Placental pericyte (primary cell): ENCODE data around the gene RNF223. TPM values are rescaled to one million over a fixed set of nuclear protein-coding genes. Genes with fewer than 3 reads are reported as not detected.

ENCODE experiments used
- total RNA-seq: library from RNA; depleted of rRNA; stranded (reverse); fragments of >200 nt; gene quantifications from 2 replicates; pipeline ENCODE4 v1.2.3, GENCODE V29; 2012

The RNF223 gene
- total RNA-seq = not detected in 2 replicates

DNA sequence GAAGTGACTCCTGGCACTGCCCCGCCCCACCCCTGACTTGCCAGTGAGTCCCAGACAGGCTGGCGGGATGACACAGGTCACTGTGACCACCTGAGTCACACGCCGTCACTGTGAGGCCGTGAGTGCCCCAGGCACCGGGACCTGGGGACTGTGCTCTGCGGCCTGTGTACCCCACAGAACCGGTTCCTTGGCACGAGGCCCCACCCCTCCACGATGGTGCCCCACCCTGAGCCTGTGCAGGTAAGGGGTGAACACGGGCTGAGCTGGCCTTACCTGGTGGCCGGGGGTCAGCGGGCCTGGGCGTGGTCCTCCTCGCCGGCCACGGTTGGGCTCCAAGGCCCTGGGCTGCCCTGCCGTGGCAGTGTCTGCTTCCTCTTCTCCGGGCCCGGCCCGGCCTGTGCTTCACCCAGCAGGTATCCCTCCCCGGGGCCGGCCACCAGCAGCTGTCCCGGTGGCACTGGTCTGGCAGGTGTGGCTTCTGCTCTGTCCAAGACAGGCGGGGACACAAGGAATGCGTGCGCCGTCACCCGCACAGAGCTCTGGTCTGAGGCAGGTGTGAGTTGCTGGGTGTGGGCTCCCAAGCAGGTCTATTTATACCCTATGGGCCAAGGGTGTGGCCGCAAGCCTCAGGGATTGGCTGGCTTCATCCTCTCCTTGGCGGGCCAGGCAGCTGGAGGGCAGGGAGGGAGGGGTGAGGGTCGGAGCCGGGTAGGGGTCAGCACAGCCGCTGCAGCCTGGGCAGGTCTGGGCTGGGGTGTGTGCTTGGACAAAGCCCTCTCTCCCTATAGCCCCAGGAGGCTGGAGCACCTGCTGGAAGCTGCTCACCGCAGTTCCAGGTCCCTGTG lies at the start of gene RNF223:
RNF223 (minus strand) TSS at position 564 of the 845 bp plus-strand sequence. CDS start 1,740 bp downstream, outside the sequence.

DNA sequence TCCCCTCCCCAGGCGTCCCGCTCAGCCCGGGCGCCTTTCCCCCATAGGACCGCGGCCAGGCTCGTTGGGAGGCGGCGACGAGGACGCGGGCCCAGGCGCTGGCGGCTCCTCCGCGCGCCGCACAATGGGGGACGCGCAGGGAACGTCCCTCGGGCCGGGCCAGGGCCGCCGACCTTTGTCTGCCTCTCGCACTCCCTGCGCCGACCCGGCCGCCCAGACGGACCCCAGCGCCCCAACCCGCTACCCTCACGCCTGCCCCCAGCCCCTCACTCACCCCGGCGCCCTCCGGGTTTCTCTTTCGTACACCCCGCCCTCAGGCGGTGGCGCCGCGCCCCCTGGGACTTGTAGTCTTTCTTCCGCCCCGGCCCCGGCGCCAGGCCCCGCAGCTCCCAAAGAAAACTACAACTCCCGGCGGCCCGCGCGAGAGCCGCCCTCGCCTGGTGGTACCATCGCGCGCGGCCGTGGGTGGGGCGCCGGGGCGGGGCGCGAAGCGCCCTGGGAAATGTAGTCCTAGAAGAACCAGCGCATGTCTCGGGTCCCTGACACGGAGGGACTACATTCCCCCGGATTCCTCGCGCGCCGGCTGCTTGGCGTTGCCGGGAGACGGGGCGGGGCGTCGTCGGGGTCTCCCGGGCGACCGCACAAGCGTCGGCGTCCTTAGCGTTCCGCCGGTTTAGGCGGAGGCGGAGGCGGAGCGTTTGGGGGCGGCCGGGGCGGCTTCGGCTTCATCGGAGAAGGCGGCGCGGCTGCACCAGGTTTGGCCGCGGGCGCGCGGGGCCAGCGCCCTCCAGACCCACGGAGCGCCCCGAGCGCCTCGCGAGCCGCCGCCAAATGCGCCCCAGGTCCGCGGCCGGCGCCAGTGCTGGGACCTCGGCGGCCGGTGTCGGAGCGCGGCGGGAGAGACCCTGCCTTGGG lies 41.9 kb upstream of the RNF223 start, which contains the start of gene C1orf159:
C1orf159 (minus strand) TSS at position 304 of the 915 bp plus-strand sequence. CDS start 24,546 bp downstream, outside the sequence.

Other genes starting within 250 kb of the RNF223 start
- gene SAMD11, start 150.4 kb downstream of the RNF223 start, total RNA-seq = 1.1 and 2.9 TPM in 2 replicates
- 72.9 and 162 TPM in 2 replicates for gene NOC2L, start 115.0 kb downstream of the RNF223 start, total RNA-seq
- gene KLHL17, start 113.7 kb downstream of the RNF223 start, total RNA-seq = 10.1 and 22.9 TPM in 2 replicates
- gene PLEKHN1, start 107.8 kb downstream of the RNF223 start, total RNA-seq = 0.66 and 4.9 TPM in 2 replicates
- not detected in 2 replicates for gene PERM1, start 92.2 kb downstream of the RNF223 start, total RNA-seq
- 4.2 and 16.8 TPM in 2 replicates for gene HES4, start 74.2 kb downstream of the RNF223 start, total RNA-seq
- 106 and 138 TPM in 2 replicates for gene ISG15, start 60.8 kb downstream of the RNF223 start, total RNA-seq
- 104 and 155 TPM in 2 replicates for gene AGRN, start 54.2 kb downstream of the RNF223 start, total RNA-seq
- 9.0 and 24.8 TPM in 2 replicates for gene C1orf159, start 41.8 kb upstream of the RNF223 start, total RNA-seq
- gene TTLL10, start 99.6 kb upstream of the RNF223 start, total RNA-seq = not detected in 2 replicates
- gene TNFRSF18, start 132.3 kb upstream of the RNF223 start, total RNA-seq = not detected in 2 replicates
- not detected in 2 replicates for gene TNFRSF4, start 139.8 kb upstream of the RNF223 start, total RNA-seq
- gene SDF4, start 157.7 kb upstream of the RNF223 start, total RNA-seq = 104 and 223 TPM in 2 replicates
- gene B3GALT6, start 157.9 kb upstream of the RNF223 start, total RNA-seq = 34.4 and 38.5 TPM in 2 replicates
- 0.44 and 1.3 TPM in 2 replicates for gene C1QTNF12, start 172.4 kb upstream of the RNF223 start, total RNA-seq
- gene UBE2J2, start 199.5 kb upstream of the RNF223 start, total RNA-seq = 50.1 and 62.3 TPM in 2 replicates
- gene SCNN1D, start 206.1 kb upstream of the RNF223 start, total RNA-seq = 0.57 and 1.3 TPM in 2 replicates
- gene ACAP3, start 233.6 kb upstream of the RNF223 start, total RNA-seq = 37.2 and 53.4 TPM in 2 replicates
- gene PUSL1, start 234.3 kb upstream of the RNF223 start, total RNA-seq = 23.0 and 37.4 TPM in 2 replicates